OCI-LY3 (cell line): ENCODE results near the gene TPGS1.

ENCODE experiments used
- H2AFZ ChIP-seq: fragments of 200-600, 300-600 bp; shearing (Covaris generic); 2 replicates; pipeline ENCODE4 v1.6.0; 2014; ENCODE audit warnings: antibody characterized with exemption, low read depth, low read length
- H3K27ac ChIP-seq: fragments of 200-600, 300-600 bp; sonication (generic); 2 replicates; pipeline ENCODE4 v1.5.1; 2014; ENCODE audit warnings: mild to moderate bottlenecking, low read length, moderate library complexity, mixed read lengths
- H3K27me3 ChIP-seq: fragments of 200-600, 300-600 bp; sonication (generic); 2 replicates; pipeline ENCODE4 v1.6.1; 2014; ENCODE audit warnings: low read depth, low read length, mixed read lengths
- H3K36me3 ChIP-seq: fragments of 200-600, 300-600 bp; sonication (generic); replicated peaks from 2 replicates; pipeline ENCODE3; 2014; ENCODE audit warnings: low read depth, low read length, mixed read lengths
- H3K4me1 ChIP-seq: fragments of 300-600, 200-600 bp; sonication (generic); 2 replicates; pipeline ENCODE4 v1.6.1; 2014; ENCODE audit warnings: low read length, mixed read lengths
- H3K4me2 ChIP-seq: fragments of 200-600, 300-600 bp; sonication (generic); 2 replicates; pipeline ENCODE4 v1.6.1; 2014; ENCODE audit warnings: low read length, mixed read lengths
- H3K4me3 ChIP-seq: fragments of 300-600, 200-600 bp; sonication (generic); 2 replicates; pipeline ENCODE4 v1.5.1; 2014; ENCODE audit warnings: antibody characterized with exemption, mild to moderate bottlenecking, low read length, moderate library complexity
- H3K79me2 ChIP-seq: fragments of 300-600, 200-600 bp; shearing (Covaris generic); 2 replicates; pipeline ENCODE4 v1.6.1; 2014; ENCODE audit warnings: mild to moderate bottlenecking, low read length, mixed read lengths
- H3K9ac ChIP-seq: fragments of 300-600, 200-600 bp; shearing (Covaris generic); 2 replicates; pipeline ENCODE4 v1.6.0; 2014; ENCODE audit warnings: mild to moderate bottlenecking, low read length, moderate library complexity
- H3K9me3 ChIP-seq: fragments of 200-600, 300-600 bp; shearing (Covaris generic); 2 replicates; pipeline ENCODE4 v1.6.1; 2014; ENCODE audit warnings: low read length, mixed read lengths; ENCODE audit not compliant: insufficient read depth
- H4K20me1 ChIP-seq: fragments of 200-600, 300-600 bp; sonication (generic); 2 replicates; pipeline ENCODE4 v1.6.1; 2016; ENCODE audit warnings: low read length, mixed read lengths; ENCODE audit not compliant: insufficient read depth
- CTCF ChIP-seq: fragments of 200-600, 300-600 bp; sonication (generic); IDR thresholded peaks from 2 replicates; pipeline ENCODE4 v1.5.1; 2014; ENCODE audit warnings: antibody characterized with exemption, low read length, low read depth
- EZH2phosphoT487 ChIP-seq: fragments of 200-600 bp; shearing (Covaris generic); IDR thresholded peaks from 2 replicates; pipeline ENCODE4 v1.6.1; 2018; ENCODE audit warnings: antibody characterized with exemption, mixed run types, low read depth

Gene TPGS1

GRCh38 chr19:517721-518597 lies 10.7 kb downstream of the TPGS1 start:
- Histone ChIP-seq H3K27me3 (no peaks in the 10 kb centered on the region), H3K9me3 (no peaks in the 10 kb centered on the region), H2AFZ (no peak overlapping the region), H3K4me3 (no peak overlapping the region), H3K4me1 (no peaks in the 10 kb centered on the region), H4K20me1 (no peaks in the 10 kb centered on the region), H3K79me2 (no peaks in the 10 kb centered on the region), H3K36me3 (peaks cover 8% of the 10 kb centered on the region), H3K27ac (no peak overlapping the region), H3K9ac (no peak overlapping the region), H3K4me2 (no peak overlapping the region)
- TF ChIP-seq EZH2phosphoT487 (no peak), CTCF (no peak)

- Histone ChIP-seq H3K4me3 (no peak overlapping the region), H4K20me1 (no peaks in the 10 kb centered on the region), H3K9me3 (no peaks in the 10 kb centered on the region), H3K79me2 (no peaks in the 10 kb centered on the region), H3K4me2 (no peak overlapping the region), H3K4me1 (no peaks in the 10 kb centered on the region), H3K27me3 (no peaks in the 10 kb centered on the region), H2AFZ (no peak overlapping the region), H3K9ac (no peak overlapping the region), H3K27ac (no peak overlapping the region), H3K36me3 (peaks cover 8% of the 10 kb centered on the region)
- no peak for TF ChIP-seq CTCF
- TF ChIP-seq EZH2phosphoT487: no peak
Measured at GRCh38 chr19:518598-519231, 11.4 kb downstream of the TPGS1 start.

DNA sequence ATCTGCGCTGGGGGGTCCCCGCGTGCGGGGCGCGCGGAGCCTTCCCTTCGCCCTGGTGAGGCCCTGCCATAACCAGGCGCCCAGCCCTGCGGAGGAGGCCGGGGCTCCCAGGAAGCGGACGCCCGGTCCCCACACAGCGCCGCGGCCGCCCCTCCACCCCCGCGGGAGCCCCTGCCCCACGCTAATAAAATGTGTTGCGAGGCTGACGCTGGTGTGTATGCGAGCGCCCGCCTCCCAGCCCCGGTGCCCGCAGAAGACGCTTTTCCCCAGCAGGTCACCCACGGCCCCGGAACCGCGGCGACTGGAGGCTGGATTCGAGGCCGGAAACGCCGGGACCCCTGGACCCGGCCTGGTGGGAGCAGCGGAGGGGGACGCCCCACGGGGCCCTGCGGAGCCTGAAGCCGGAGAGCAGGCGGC lies 12.2 kb downstream of the TPGS1 start:
- H4K20me1 ChIP-seq: no peaks in the 10 kb centered on the region
- H3K4me1 ChIP-seq: no peaks in the 10 kb centered on the region
- H3K9me3 ChIP-seq: no peaks in the 10 kb centered on the region
- no peaks in the 10 kb centered on the region for H3K79me2 ChIP-seq
- H3K9ac ChIP-seq: no peak overlapping the region
- H3K4me2 ChIP-seq: no peak overlapping the region
- H2AFZ ChIP-seq: no peak overlapping the region
- no peak overlapping the region for H3K27ac ChIP-seq
- peaks cover under 1% of the 10 kb centered on the region for H3K36me3 ChIP-seq
- no peaks in the 10 kb centered on the region for H3K27me3 ChIP-seq
- no peak overlapping the region for H3K4me3 ChIP-seq
- TF ChIP-seq EZH2phosphoT487 (no peak), CTCF (no peak)

- Histone ChIP-seq H3K27ac (no peak overlapping the region), H3K36me3 (no peaks in the 10 kb centered on the region), H3K9ac (no peak overlapping the region), H2AFZ (no peak overlapping the region), H4K20me1 (no peaks in the 10 kb centered on the region), H3K27me3 (peaks cover 7% of the 10 kb centered on the region), H3K4me3 (no peak overlapping the region), H3K4me2 (no peak overlapping the region), H3K4me1 (no peaks in the 10 kb centered on the region), H3K9me3 (no peaks in the 10 kb centered on the region), H3K79me2 (no peaks in the 10 kb centered on the region)
- no peak for TF ChIP-seq CTCF
- TF ChIP-seq EZH2phosphoT487: no peak
Measured at GRCh38 chr19:522726-523125, 15.4 kb downstream of the TPGS1 start.
